ENCODE results near the gene PXN.
"Not testable (repeated sequence)": the region's sequence is repeated elsewhere in the genome, so short reads cannot be mapped to it uniquely, and the experiment has no call there.

The PXN gene

DNA sequence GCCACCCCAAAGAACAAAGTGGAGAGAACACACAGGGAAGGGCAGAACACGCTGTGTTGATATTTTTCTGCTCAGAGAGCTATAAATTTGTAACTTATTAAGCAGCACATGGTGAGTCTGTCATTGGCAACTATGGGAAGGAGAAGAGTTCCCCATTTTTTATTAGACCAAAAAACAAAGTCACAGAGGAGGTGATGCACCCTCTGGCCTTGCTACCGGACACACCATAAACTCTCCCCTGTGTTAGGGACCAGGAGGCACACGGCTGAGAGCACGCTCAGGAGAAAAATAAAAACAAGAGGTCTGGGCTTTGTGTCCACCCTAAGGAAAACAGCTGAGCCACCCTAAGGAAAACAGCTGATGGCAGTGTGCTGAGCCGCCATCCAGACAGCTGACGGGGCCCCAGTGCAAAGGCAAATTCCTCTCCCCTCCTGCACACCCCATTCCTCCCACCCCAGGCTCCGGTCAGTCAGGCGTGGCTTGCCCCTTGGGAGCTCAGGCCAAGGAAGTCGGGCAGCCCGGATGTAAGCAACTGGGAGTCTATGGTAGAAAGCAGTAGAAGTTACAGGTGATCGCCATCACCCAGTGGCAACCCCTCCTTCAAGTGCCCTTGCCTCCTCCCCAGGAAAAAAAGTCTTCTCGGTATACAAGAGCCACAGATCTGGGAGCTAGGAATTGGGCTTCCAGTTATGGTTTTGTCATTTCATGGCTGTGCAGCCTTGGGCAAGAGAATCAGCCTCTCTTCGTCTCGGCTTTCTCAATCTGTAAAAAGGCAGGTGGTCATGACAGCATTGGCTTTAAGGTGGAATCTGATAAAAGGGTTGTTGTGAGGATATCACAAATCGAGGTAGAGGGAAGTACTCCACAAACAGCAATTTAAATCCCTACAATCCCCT, 2.4 kb downstream of the PXN start:
- no peak for DNase-seq (ENCODE audit: low spot score)

DNA sequence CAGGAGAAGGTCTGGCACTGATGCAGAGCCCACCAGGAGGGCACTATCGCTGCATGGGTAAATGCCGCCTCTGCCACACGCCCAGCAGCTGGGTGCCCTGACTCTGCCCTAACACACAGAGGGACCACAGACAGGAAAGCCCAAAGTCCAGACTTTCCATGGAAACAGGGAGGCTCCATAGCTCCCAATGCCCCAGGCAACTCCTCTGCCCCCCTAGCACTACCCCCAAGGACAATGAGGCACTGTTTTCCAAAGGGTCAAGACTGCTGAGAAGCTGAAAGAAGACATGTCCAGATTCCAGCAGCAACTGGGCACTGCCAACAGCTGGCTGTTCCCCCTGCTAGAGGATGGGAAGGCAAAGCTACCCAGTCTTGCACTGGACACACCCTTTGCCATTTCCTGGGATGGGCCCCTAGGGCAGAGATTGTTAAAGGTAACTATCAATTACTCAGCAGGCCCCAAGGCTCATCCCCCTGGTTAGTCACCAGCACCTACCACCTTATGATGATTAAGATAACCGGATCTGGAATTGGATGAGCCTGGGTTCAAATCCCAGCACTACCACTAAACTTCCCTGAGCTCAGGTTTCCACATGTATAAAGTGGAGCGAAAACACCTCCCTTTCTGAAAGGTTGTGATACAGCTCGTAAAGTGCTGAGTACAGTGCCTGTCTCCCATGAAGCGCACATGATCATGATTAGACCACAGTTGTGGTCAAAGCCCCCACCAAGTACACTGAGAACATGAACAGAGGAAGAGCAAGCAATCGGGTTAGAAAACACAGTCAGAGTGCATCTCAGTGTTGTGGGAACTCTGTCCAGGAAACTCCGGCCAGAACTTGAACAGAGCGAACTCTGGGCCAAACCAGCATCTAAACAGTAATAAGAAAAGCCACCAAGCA, 3.3 kb downstream of the PXN start:
- no peak for DNase-seq (ENCODE audit: low spot score)

DNA sequence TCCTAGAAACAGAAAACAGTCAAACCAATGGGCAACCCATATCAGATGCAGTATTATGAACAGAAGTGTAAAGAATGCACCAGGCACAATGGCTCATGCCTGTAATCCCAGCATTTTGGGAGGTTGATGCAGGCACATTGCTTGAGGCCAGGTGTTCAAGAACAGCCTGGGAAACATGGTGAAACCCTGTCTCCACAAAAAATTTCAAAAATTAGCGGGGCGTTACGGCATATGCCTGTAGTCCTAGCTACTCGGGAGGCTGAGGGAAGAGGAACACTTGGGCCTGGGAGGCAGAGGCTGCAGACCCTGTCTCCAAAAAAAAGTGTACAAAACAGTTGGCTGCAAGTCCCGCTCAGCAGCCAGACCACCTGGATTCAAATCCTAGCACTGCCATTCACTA, 4.9 kb downstream of the PXN start:
- DNase-seq (ENCODE audit: low spot score) = no peak

DNA sequence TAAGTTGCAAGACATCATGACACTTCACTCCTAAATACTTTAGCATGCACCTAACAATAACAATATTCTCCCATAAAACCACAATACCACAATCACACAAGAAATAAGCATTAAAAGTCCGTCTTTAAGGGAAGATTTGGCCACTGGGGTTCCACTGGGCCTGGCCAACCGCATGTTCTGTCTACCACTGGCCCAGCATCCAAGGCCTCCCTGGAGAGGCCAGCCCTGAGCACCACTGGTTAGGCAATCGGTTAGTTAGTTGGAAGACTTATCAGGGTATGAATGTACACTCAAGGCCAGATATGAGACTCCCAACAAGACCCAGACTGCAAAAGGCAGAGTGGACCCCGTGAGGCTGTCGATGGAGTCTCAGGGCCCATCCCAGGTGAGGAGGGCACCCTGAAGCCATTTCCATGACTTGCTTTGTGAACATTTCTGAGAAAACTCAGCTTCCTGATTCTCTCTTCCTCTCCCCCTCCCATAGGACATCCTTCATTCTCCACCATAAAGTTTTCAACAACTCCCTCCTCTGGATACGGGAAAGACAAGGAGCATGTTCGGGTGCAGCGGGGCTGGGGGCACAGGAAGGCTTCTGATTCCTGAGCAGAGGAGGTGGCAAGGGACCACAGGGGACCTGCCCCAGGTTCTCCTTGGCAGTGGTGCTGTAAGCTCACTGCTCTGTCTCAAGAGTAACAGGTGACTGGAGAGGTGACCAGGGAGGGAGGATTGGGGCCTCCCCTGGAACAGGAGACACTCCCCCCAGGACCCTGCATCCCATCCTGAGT, 5.9 kb downstream of the PXN start:
- DNase-seq (ENCODE audit: low spot score) = no peak

DNA sequence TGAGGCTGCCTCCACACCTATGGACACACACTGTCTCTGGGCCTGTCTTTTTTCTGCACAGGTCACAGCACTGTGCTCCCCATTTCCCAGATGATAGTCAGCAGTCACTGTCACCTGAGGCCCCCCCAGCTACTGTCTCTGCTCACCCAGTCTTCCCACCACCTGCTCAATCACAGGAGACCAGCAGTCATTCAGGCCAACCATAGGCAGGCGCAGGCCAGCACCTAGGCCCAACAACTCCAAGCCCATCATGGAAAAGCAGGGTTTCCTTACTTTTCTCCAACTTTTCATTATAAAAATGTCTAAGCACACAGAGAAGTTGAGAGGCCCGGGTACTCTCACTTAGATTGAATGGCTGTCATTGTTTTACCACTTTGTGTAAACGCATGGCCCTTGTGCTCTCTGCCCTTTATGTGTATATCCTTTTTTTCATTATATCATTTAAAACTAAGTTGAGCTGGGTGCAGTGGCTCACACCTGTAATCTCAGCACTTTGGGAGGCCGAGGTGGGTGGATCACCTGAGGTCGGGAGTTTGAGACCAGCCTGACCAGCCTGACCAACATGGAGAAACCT, 7.1 kb downstream of the PXN start:
- no peak for DNase-seq (ENCODE audit: low spot score)

DNA sequence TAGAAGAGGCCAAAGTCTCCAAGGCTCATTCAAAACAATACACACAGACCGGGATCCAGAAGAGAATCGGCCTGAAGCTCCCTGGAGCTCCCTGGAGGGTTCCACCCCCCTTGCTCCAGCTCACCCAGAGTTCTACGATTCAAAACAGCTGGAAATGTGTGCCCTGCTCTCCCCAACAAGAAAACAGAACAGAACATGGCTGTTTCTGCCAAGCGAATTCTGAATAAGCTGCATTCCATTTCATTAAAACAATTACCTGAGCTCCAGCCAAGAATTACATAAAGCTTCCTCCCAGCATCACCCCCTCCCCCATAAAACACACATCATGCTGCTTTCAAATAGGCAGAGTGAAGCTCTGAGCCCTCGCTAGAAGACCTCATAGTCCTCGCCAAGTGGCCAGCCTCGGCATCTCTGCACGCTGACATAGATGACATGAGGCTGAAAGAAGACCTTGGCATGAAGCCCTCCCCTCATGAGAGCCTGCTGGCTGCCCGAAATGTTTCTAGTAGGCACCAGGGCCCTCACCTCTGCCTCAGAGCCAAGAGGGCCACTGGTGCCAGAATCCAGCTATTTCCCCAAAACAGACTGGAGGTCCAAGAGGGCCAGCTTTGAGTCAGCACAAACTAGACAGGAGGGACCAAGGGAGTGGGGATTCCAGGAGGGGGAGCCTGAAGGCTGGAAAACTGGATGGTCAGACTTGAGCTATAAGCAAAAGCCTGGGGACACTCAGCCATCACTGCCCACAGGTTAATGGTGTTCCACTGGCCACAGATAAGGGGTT, 8.3 kb downstream of the PXN start:
- no peak for DNase-seq (ENCODE audit: low spot score)

DNA sequence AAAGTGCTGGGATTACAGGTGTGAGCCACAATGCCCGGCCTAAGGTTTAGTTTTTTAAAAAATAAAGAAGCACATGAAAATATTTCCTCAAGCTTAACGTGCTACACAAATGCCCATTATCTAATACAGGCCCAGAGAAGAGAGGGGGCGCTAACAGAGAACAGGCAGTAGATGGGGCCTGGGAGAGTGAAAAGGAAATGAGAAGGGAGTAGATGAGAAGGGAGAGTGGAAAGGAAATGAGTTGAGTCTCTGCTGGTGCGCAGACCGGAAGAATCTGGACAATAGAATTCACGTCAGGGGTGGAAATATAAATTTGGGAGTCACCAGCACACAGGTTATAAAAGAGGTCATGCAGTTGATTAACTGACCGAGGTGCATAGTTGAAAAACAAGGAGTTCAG, 10.7 kb downstream of the PXN start:
- no peak for DNase-seq (ENCODE audit: low spot score)

DNA sequence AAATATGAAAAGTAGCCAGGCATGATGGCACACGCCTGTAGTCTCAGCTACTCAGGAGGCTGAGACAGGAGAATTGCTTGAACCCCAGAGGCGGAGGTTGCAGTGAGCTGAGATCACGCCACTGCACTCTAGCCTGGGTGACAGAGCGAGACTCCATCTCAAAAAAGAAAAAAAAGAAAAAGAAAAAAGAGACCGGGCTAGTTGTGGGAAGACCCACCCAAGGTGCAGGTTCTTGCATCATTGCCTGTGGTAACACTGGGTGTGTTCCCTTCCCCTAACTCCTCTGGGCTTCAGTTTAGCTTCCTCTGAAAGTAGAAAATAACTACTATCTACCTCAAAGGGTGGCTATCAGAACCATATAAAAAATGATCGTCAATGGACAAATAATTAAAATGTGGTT, 12.2 kb downstream of the PXN start:
- DNase-seq (ENCODE audit: low spot score) = not testable (repeated sequence)

DNA sequence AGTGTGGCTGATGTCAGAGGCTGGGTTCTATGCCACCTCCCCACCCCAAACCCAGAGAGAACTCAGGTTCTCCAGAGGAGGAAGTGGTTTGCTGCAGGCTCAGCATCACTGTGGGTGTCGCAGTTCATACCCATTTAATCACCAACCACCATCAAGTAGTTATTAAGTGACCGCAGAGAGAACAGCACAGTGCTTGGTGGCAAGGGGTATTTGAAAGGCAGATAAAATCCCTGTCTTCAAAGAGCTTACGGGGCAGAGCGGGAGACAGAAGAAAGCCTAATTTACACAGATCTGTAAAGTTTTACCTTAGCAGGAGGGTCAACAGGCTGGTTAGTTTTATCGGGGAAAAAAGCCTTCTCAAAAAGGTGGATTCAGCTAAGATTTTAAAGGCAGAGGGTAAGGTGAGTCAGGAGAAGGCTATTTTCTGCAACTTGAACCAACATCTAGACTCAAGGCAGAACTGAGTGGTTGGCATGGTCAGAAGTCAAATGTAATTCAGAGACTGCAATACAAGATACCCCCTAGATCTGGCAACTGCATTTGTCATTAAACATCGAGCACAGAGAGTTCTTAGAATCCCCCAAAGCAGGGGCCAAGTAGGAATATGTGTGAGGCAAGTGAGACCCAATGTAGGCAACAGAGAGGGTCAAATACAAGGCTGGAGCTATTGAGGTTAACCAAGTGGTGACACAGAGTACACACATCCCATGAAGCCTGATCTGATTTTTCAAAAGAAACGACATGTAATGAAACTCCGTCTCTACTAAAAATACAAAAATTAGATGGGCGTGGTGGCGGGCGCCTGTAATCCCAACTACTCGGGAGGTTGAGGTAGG, 13.2 kb downstream of the PXN start:
- DNase-seq (ENCODE audit: low spot score) = no peak

DNA sequence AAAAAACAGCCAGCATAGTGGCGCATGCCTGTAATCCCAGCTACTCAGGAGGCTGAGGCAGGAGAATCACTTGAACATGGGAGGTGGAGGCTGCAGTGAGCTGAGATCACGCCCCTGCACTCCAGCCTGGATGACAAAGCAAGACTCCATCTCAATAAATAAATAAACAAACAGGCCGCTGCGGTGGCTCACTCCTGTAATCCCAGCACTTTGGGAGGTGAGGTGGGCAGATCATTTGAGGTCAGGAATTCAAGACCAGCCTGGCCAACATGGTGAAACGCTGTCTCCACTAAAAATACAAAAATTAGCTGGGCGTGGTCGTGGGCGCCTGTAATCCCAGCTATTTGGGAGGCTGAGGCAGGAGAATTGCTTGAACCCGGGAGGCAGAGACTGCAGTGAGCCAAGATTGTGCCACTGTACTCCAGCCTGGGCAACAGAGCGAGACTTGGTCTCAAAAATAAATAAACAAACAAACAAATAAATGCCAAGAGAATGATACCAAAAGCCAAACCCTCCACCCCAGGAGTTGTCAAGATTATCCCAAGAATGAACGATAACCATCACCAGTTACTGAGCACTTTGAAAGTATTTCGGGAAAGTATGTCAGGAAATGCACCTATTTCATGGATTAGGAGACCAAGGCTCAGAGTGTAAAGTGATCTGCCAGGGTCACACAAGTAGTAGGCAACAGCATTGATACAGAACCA, 14.0 kb downstream of the PXN start:
- not testable (repeated sequence) for DNase-seq (ENCODE audit: low spot score)

DNA sequence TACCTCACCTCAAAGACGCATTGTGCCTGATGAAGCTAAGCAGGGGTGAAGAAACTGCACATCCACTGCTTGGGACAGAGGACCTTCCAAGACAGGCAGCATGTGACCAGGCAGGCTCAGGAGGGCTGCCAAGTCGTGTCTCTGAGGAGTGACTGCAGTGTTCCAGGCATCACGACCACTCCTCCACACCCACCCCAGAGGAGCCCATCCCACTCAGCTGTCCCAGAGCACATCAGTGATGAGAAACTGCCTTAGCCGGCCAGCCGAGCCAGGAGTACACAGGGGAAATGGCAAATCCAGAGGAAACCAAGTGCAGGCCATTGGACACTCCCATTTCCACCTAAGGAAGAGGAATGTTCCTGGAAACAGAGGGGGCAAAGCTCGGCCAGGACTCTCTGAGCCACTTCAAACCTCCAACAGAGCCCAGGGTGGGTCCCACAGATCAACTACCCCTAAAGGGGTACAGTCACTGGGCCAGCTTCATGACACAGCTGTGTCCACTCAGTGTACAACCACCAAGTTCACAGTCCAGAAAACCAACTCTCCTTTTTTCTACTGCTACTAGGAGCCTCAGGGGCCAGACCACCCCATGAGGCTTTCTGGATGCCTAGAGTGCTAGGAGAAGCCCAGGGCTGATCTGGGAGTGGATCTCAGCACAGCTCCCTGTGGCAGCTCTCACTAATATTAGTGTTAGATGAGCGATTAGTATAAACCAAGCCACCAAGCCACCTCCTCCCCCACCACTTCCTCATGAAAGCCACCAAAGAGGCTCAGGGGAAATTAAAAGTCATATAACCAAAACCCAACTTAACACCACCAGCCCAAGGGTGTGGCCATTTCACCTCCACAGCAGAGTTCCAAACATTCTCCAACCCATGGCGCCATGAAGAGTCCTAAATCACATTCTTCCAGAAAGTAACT, 15.4 kb downstream of the PXN start:
- no peak for DNase-seq (ENCODE audit: low spot score)

DNA sequence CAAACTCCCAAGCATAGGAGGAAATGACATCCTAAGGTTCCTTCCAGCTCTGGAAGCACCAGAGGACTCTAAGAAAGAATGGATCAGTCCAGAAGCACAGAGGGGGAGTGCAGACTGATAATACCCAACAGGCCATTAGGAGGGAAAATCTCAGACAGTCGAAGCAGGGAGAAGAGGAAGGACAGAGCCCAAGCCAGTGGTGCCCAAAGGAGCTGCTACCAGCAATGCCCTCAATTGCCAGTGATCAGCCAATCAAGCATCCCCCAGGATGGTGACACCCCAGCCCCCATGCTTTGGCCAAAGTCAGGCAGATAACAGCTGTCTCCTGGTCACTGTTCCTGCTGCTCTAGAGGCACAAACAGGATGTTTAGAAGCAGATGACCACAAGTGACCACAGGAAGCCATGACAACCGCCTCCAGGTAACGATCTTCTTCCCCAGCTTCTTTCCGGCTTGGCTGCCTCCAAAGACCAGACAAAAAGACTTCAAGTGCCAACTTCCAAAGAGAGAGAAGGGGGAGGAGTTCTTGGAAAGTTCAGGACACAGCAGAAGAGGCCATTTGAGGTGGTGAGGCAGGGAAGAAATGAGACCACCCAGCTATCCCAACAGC, 16.2 kb downstream of the PXN start:
- DNase-seq (ENCODE audit: low spot score) = no peak

DNA sequence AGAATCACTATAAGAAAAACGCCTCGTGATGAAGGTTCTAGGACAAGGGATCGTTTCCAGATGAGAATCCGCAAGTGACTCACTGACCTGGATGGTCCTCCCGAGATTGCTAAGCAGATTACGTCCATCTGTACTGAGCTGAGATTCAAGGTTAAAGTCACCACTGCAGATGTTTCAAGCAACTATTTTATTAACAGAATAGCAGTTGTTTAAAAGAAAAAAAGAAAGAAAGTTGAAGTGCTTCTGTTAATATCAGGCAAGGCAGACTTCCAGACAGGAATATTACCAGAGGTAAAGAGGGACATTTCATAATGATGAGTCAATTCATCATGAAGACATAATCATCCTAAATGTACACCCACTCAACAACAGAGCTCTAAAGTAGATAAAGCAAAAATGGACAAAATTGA, 17.9 kb downstream of the PXN start:
- DNase-seq (ENCODE audit: low spot score) = no peak

DNA sequence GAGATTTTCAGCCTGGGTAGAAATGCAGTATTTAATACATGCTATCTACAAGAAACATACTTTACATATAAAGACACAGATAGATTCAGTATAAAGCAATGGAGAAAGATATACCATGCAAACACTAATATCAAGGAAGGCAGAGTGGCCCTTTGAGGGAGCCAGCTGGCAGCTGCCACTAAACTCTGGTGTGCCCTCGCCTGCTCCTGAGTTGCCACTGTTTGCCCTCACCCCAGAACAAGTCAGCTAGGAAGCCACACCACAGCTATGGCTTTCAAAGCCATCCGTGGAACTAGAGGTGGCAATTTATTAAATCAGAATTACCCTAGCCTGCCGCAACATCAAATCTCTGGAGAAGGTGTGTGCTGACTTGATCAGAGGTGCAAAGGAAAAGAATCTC, 18.3 kb downstream of the PXN start:
- DNase-seq (ENCODE audit: low spot score) = no peak

DNA sequence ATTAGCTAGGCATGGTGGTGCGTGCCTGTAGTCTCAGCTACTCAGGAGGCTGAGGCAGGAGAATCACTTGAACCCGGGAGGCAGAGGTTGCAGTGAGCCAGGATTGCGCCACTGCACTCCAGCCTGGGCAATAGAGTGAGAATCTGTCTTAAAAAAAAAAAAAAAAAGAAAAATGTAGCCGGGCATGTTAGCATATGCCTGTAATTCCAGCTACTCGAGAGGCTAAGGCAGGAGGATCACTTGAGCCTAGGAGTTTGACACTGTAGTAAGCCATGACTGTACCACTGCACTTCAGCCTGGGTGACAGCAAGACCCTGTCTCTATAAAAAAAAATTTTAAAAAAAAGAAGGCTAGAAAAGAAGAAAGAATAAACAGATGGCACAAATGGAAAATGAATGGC, 18.8 kb downstream of the PXN start:
- not testable (repeated sequence) for DNase-seq (ENCODE audit: low spot score)

DNA sequence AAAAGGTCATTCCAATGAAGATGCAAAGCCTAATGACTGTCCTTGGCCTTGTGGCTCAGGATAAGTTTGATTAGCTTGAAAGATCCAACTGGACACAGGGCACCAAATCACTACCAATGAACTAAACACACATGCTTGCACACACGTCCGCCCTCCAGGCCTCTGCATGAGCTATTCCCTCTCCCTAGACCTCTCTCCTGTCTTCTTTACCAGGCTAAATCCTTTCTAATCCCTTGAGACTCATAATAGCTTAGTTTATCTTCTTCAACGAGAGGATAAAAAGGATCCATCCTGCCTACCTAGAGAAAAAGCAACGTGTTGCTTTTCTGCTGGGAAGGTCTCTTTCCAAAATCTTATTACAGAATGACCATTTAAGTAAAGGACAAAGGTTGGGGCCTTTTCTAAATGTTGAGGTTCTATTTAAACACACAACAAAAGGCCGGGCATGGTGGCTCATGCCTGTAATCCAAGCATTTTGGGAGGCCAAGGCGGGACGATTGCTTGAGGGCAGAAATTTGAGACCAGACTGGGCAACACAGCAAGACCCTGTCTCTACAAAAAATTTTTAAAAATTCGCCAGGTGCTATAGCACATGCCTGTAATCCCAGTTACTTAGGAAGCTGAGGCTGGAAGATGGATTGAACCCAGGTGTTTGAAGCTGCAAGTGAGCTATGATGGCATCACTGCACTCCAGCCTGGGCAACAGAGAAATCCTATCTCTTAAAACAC, 22.4 kb downstream of the PXN start:
- DNase-seq (ENCODE audit: low spot score) = no peak

DNA sequence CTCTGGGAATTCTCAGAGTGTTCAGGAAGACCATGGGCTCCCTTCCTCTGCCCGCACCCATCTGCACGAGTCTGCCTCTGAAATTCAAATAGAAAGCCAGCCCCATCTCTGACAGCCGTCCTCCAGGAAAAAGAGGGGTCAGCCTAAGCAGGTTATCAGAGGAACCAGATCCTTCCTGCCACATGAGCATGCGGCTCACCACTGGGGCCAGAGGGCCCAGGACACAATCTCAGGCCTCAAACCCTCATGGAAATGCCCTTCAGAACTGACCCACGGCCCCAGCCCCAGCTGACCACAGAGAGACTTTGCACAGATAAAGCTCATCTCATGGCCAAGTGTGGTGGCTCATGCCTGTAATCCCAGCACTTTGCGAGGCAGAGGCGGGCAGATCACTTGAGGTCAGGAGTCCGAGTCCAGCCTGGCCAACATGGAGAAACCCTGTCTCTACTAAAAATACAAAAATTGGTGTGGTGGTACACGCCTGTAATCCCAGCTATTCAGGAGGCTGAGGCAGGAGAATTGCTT, 23.2 kb downstream of the PXN start:
- DNase-seq (ENCODE audit: low spot score) = no peak
